ENCODE data around the gene HSF4.

GRCh38 chr16:67116388-67117311 lies 47.9 kb upstream of the HSF4 start:
- TF ChIP-seq EZH2phosphoT487 (IDR thresholded peaks at IDR 0.05; ENCODE audit: low read depth, severe bottlenecking, unreplicated experiment) (no peak), EZH2 (IDR thresholded peaks at IDR 0.05; ENCODE audit: borderline replicate concordance) (no peak)

Data from hepatocyte (in vitro differentiated cells).